ENCODE data around the gene PRPF31. TPM values are rescaled to one million over a fixed set of nuclear protein-coding genes. Genes with fewer than 3 reads are reported as not detected.
"Not testable (repeated sequence)": the region's sequence is repeated elsewhere in the genome, so short reads cannot be mapped to it uniquely, and the experiment has no call there.

The PRPF31 gene, protein sequence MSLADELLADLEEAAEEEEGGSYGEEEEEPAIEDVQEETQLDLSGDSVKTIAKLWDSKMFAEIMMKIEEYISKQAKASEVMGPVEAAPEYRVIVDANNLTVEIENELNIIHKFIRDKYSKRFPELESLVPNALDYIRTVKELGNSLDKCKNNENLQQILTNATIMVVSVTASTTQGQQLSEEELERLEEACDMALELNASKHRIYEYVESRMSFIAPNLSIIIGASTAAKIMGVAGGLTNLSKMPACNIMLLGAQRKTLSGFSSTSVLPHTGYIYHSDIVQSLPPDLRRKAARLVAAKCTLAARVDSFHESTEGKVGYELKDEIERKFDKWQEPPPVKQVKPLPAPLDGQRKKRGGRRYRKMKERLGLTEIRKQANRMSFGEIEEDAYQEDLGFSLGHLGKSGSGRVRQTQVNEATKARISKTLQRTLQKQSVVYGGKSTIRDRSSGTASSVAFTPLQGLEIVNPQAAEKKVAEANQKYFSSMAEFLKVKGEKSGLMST
- 100 to 1,000 TPM; 154 to 180 (median 161) TPM for total RNA-seq

- H3K4me3 Mint-ChIP-seq = peak within 1 kb of the TSS; percentile 89
- peak; percentile 95 for DNase-seq
- H3K4me1 Mint-ChIP-seq (ENCODE audit: low read depth) = peaks cover 31% of the 10 kb centered on the region
- peak; percentile 94 to 95 for ATAC-seq
- H3K36me3 Mint-ChIP-seq (ENCODE audit: insufficient read depth) = peaks cover 19% of the 10 kb centered on the region
- H3K9me3 Mint-ChIP-seq = no peaks in the 10 kb centered on the region
- no peaks in the 10 kb centered on the region for H3K27me3 Mint-ChIP-seq (ENCODE audit: low read depth)
These were observed at the start of gene PRPF31, which contains the start of gene TFPT for GRCh38 chr19:54115109-54116063. Gene PRPF31, plus strand, starts transcription at chr19:54115754. Its CDS starts 2,525 bp downstream, at chr19:54118279. Gene TFPT, minus strand, starts transcription at chr19:54115657. Its CDS starts 388 bp downstream, at chr19:54115269.

DNA sequence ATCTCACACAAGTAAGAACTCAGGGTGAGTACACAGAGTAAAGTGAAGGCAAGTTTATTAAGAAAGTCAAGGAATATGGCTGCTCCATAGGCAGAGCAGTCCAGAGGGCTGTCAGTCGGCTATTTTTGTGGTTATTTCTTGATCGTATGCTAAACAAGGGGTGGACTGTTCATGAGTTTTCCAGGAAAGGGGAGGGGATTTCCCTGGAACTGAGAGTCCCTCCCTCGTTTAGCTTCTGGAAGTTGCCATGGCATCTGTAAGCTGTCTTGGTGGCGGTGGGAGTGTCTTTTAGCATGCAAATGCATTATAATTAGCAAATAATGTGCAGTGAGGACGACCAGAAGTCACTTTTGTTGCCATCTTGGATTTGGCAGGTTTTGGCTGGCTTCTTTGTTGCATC is 46.1 kb upstream of the PRPF31 start:
- no peaks in the 10 kb centered on the region for H3K4me1 Mint-ChIP-seq (ENCODE audit: low read depth)
- H3K36me3 Mint-ChIP-seq (ENCODE audit: insufficient read depth) = no peaks in the 10 kb centered on the region
- no peaks in the 10 kb centered on the region for H3K9me3 Mint-ChIP-seq
- H3K27me3 Mint-ChIP-seq (ENCODE audit: low read depth) = peaks cover 12% of the 10 kb centered on the region
- no peak for DNase-seq
- no peak for ATAC-seq
- H3K4me3 Mint-ChIP-seq = no peak overlapping the region

- no peak for ATAC-seq
- Mint-ChIP-seq H3K4me1 (ENCODE audit: low read depth) (no peaks in the 10 kb centered on the region), H3K4me3 (no peak overlapping the region), H3K9me3 (no peaks in the 10 kb centered on the region), H3K36me3 (ENCODE audit: insufficient read depth) (no peaks in the 10 kb centered on the region), H3K27me3 (ENCODE audit: low read depth) (peaks cover 1% of the 10 kb centered on the region)
- DNase-seq = no peak
These were observed 41.7 kb upstream of the PRPF31 start for GRCh38 chr19:54073829-54074228.

GRCh38 chr19:54074851-54075250 is 40.7 kb upstream of the PRPF31 start:
- no peaks in the 10 kb centered on the region for H3K36me3 Mint-ChIP-seq (ENCODE audit: insufficient read depth)
- no peak overlapping the region for H3K4me3 Mint-ChIP-seq
- peaks cover 1% of the 10 kb centered on the region for H3K27me3 Mint-ChIP-seq (ENCODE audit: low read depth)
- no peak for ATAC-seq
- no peaks in the 10 kb centered on the region for H3K9me3 Mint-ChIP-seq
- DNase-seq = no peak
- H3K4me1 Mint-ChIP-seq (ENCODE audit: low read depth) = no peaks in the 10 kb centered on the region

DNA sequence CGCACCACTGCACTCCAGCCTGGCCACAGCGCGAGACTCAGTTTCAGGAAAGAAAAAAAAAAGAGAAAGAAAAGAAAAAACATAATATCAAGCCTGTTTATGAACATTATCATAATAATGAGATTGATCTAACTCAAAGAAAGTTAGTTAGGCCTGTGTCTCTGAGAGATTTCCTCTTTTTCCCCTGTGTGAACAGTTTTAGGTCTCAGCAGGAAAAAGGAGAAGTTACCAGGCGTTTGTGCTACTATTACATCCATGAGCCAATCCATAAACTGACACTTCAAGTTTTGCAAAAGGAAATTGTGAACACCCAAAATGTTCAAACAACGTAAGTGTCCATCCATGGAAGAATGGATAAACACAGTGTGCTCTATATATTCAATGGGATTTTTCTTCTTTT is 38.2 kb upstream of the PRPF31 start:
- Mint-ChIP-seq H3K9me3 (peaks cover 3% of the 10 kb centered on the region), H3K36me3 (ENCODE audit: insufficient read depth) (no peaks in the 10 kb centered on the region), H3K4me1 (ENCODE audit: low read depth) (no peaks in the 10 kb centered on the region), H3K4me3 (no peak overlapping the region), H3K27me3 (ENCODE audit: low read depth) (peaks cover 1% of the 10 kb centered on the region)
- DNase-seq = no peak
- no peak for ATAC-seq

GRCh38 chr19:54081032-54081431 is 34.5 kb upstream of the PRPF31 start, which contains the start of gene TARM1:
Gene TARM1, minus strand, starts transcription at chr19:54081365. Its CDS starts 25 bp downstream, at chr19:54081340.
- Mint-ChIP-seq H3K4me3 (no peak within 1 kb of the TSS), H3K4me1 (ENCODE audit: low read depth) (no peaks in the 10 kb centered on the region), H3K9me3 (peaks cover 12% of the 10 kb centered on the region), H3K27me3 (ENCODE audit: low read depth) (peaks cover 2% of the 10 kb centered on the region), H3K36me3 (ENCODE audit: insufficient read depth) (no peaks in the 10 kb centered on the region)
- DNase-seq = no peak
- ATAC-seq = no peak

- Mint-ChIP-seq H3K36me3 (ENCODE audit: insufficient read depth) (no peaks in the 10 kb centered on the region), H3K27me3 (ENCODE audit: low read depth) (peaks cover 2% of the 10 kb centered on the region)
These were observed 31.1 kb upstream of the PRPF31 start for GRCh38 chr19:54084410-54084809.

GRCh38 chr19:54094426-54095000 is 21.0 kb upstream of the PRPF31 start:
- ATAC-seq (no peak), DNase-seq (no peak)
- Mint-ChIP-seq H3K27me3 (ENCODE audit: low read depth) (peaks cover 27% of the 10 kb centered on the region), H3K4me3 (no peak overlapping the region), H3K4me1 (ENCODE audit: low read depth) (peaks cover 8% of the 10 kb centered on the region), H3K9me3 (no peaks in the 10 kb centered on the region), H3K36me3 (ENCODE audit: insufficient read depth) (no peaks in the 10 kb centered on the region)

More at GRCh38 chr19:54084410-54084809, 31.1 kb upstream of the PRPF31 start:
- Mint-ChIP-seq H3K9me3 (peaks cover 12% of the 10 kb centered on the region), H3K4me1 (ENCODE audit: low read depth) (no peaks in the 10 kb centered on the region), H3K4me3 (no peak overlapping the region)
- no peak for ATAC-seq
- no peak for DNase-seq

- Mint-ChIP-seq H3K27me3 (ENCODE audit: low read depth) (peaks cover 27% of the 10 kb centered on the region), H3K9me3 (no peaks in the 10 kb centered on the region), H3K36me3 (ENCODE audit: insufficient read depth) (no peaks in the 10 kb centered on the region), H3K4me1 (ENCODE audit: low read depth) (peaks cover 8% of the 10 kb centered on the region), H3K4me3 (no peak overlapping the region)
- DNase-seq (no peak), ATAC-seq (no peak)
These were observed 20.3 kb upstream of the PRPF31 start for GRCh38 chr19:54095136-54095858.

- H3K9me3 Mint-ChIP-seq; H3K36me3 Mint-ChIP-seq (ENCODE audit: insufficient read depth); H3K4me1 Mint-ChIP-seq (ENCODE audit: low read depth): not testable (repeated sequence)
- DNase-seq = peak; percentile 40
- Mint-ChIP-seq H3K27me3 (ENCODE audit: low read depth) (peaks cover 23% of the 10 kb centered on the region), H3K4me3 (peak overlapping the region; percentile 66)
- ATAC-seq = peak; percentile 89 to 91
These were observed 19.5 kb upstream of the PRPF31 start for GRCh38 chr19:54095859-54096616.

GRCh38 chr19:54096617-54097106 is 18.9 kb upstream of the PRPF31 start:
- Mint-ChIP-seq H3K27me3 (ENCODE audit: low read depth) (peaks cover 19% of the 10 kb centered on the region), H3K9me3 (no peaks in the 10 kb centered on the region), H3K4me3 (peak overlapping the region; percentile 43), H3K4me1 (ENCODE audit: low read depth) (peaks cover 8% of the 10 kb centered on the region), H3K36me3 (ENCODE audit: insufficient read depth) (no peaks in the 10 kb centered on the region)
- DNase-seq = no peak
- ATAC-seq = peak; percentile 44 to 66

DNA sequence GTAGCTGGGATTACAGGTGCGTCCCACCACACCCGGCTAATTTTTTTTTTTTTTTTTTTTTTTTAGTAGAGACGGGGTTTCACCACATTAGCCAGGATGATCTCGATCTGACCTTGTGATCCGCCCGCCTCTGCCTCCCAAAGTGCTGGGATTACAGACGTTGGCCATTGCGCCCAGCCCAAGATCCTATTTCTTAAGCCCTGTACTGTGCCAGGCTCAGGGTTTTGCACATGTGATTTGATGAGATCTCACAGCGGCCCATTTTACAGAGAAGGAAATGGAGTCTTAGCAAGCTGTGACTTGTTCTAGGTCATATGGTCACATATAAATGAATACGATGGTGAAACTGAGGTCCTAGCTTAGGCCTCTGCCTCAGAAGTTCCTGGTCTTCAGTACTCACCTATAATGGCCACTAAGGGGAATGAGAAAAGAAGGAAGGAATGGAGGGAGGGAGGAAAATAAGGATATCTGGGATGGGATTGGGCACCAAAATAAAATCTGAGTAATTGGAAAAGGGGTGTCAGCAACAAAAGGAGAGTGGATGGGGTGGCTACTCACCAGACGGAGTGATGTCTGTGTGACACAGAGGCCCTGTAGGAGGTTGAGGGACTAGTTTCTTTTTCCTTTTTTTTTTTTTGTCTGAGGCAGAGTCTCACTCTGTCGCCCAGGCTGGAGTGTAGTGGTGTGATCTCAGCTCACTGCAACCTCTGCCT is 16.2 kb upstream of the PRPF31 start:
- Mint-ChIP-seq H3K9me3 (no peaks in the 10 kb centered on the region), H3K4me3 (no peak overlapping the region), H3K4me1 (ENCODE audit: low read depth) (peaks cover 19% of the 10 kb centered on the region), H3K27me3 (ENCODE audit: low read depth) (peaks cover 6% of the 10 kb centered on the region), H3K36me3 (ENCODE audit: insufficient read depth) (no peaks in the 10 kb centered on the region)
- DNase-seq = no peak
- ATAC-seq = no peak
